ENCODE results near the gene PDZD2. TPM values are rescaled to one million over a fixed set of nuclear protein-coding genes. Genes with fewer than 3 reads are reported as not detected.

The PDZD2 gene
- polyA plus RNA-seq, 3 donors, result 0.10 TPM; not detected in 2

DNA sequence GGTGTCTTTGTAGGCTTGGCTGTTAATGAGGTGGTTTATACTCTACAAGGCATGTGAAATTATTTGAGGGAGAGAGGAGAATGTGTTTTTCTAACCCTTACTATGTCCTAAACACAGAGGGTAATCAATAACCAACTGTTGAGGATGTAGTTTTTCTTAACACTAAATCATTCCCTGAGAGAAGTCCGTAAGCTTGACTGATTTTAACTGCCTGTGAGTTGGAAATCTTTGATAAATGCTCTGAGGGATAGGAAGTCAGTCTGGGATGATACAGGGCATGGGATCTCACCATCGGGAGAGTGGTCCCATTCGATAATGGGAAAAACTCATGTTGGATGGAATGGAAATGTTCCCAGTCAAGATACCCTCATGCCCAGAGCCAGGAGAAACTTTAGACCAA, 249.6 kb downstream of the PDZD2 start:
- Histone ChIP-seq H3K27ac (ENCODE audit: low read depth in 1 of 2, low read length in 2 of 2) (no peak overlapping the region), H3K79me2 (ENCODE audit: insufficient read depth, low read length) (no peaks in the 10 kb centered on the region), H3K36me3 (replicated peaks in 1 of 2; ENCODE audit: control insufficient read depth in 1 of 2, insufficient read depth in 2 of 2, low read length in 2 of 2) (no peaks in the 10 kb centered on the region), H3K4me1 (ENCODE audit: control insufficient read depth in 1 of 2, insufficient read depth in 2 of 2, low read length in 2 of 2) (no peaks in the 10 kb centered on the region), H4K20me1 (ENCODE audit: insufficient read depth, low read length) (no peaks in the 10 kb centered on the region), H3K4me3 (replicated peaks in 1 of 3; ENCODE audit: low read depth in 2 of 3, low read length in 3 of 3) (no peak overlapping the region), H3K27me3 (ENCODE audit: control insufficient read depth in 2 of 2, insufficient read depth in 2 of 2, low read length in 2 of 2) (no peaks in the 10 kb centered on the region), H3K4me2 (replicated peaks; ENCODE audit: extremely low read depth, low read length, poor library complexity, severe bottlenecking) (no peak overlapping the region), H3K9me3 (replicated peaks in 1 of 2; ENCODE audit: control insufficient read depth in 1 of 2, insufficient read depth in 1 of 2, low read length in 2 of 2) (no peaks in the 10 kb centered on the region), H3K9ac (ENCODE audit: insufficient read depth, low read length, poor library complexity, severe bottlenecking) (no peak overlapping the region), H2AFZ (ENCODE audit: insufficient read depth, low read depth, low read length, poor library complexity, severe bottlenecking) (no peak overlapping the region)
- no peaks in the 10 kb centered on the region for H3K4me1 Mint-ChIP-seq
- H3K36me3 Mint-ChIP-seq, result no peaks in the 10 kb centered on the region
- no peak for DNase-seq
- WGBS (ENCODE audit: insufficient coverage), result no CpG with 5 or more reads among the region's 3 CpGs
- peaks cover 0 to 1% (median 1%) of the 10 kb centered on the region in 3 donors for H3K27me3 Mint-ChIP-seq (ENCODE audit: low read depth in 3 of 3)
- TF ChIP-seq, protein P1, sequence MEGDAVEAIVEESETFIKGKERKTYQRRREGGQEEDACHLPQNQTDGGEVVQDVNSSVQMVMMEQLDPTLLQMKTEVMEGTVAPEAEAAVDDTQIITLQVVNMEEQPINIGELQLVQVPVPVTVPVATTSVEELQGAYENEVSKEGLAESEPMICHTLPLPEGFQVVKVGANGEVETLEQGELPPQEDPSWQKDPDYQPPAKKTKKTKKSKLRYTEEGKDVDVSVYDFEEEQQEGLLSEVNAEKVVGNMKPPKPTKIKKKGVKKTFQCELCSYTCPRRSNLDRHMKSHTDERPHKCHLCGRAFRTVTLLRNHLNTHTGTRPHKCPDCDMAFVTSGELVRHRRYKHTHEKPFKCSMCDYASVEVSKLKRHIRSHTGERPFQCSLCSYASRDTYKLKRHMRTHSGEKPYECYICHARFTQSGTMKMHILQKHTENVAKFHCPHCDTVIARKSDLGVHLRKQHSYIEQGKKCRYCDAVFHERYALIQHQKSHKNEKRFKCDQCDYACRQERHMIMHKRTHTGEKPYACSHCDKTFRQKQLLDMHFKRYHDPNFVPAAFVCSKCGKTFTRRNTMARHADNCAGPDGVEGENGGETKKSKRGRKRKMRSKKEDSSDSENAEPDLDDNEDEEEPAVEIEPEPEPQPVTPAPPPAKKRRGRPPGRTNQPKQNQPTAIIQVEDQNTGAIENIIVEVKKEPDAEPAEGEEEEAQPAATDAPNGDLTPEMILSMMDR (IDR thresholded peaks at IDR 0.05), result no peak
- no peak overlapping the region for H3K27ac Mint-ChIP-seq
- H3K9me3 Mint-ChIP-seq, result peaks cover 0 to 3% (median 0%) of the 10 kb centered on the region in 7 donors
- no peak overlapping the region for H3K4me3 Mint-ChIP-seq
- intact Hi-C loops (cut with micrococcal nuclease), result no loop called here

DNA sequence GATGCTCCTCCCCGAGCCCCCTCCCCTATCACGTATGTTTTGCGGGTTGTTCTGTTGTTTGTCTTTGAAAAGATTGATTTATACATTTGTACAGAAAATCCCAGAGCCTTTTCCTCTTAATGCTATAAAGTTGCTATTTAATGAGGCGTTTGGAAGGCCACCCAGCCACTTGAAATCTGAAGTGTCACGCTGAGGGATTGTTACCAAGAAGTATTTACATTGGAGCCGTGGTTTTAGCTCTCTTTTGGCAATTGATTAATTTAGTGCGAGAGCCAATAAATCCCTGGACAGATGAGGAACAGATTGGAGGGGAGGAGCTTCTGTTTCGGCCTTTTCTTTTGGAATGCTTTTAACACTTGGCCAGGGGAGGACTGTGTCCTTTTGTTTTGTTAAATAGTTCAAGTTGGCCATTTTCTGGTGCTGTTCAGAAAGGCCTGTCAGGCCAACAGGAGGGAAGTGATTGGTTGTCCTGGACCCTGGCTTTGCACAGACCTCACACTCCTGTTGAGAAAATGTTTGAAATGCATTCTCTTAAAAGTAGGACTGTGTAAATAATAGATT, 250.2 kb downstream of the PDZD2 start:
- no peaks in the 10 kb centered on the region for H3K27me3 ChIP-seq (ENCODE audit: control insufficient read depth in 2 of 2, insufficient read depth in 2 of 2, low read length in 2 of 2)
- no peak for DNase-seq
- H3K27ac ChIP-seq (ENCODE audit: low read depth in 1 of 2, low read length in 2 of 2), result no peak overlapping the region
- Mint-ChIP-seq H3K27ac (no peak overlapping the region), H3K36me3 (no peaks in the 10 kb centered on the region), H3K27me3 (ENCODE audit: low read depth in 3 of 3) (peaks cover 0 to 1% (median 1%) of the 10 kb centered on the region in 3 donors), H3K4me3 (no peak overlapping the region), H3K4me1 (no peaks in the 10 kb centered on the region), H3K9me3 (peaks cover 0 to 3% (median 0%) of the 10 kb centered on the region in 7 donors)
- intact Hi-C loops (cut with micrococcal nuclease), result no loop called here
- H3K9ac ChIP-seq (ENCODE audit: insufficient read depth, low read length, poor library complexity, severe bottlenecking), result no peak overlapping the region
- TF ChIP-seq, protein P1 (IDR thresholded peaks at IDR 0.05), result no peak
- H3K4me2 ChIP-seq (replicated peaks; ENCODE audit: extremely low read depth, low read length, poor library complexity, severe bottlenecking), result no peak overlapping the region
- no peaks in the 10 kb centered on the region for H3K4me1 ChIP-seq (ENCODE audit: control insufficient read depth in 1 of 2, insufficient read depth in 2 of 2, low read length in 2 of 2)
- H3K9me3 ChIP-seq (replicated peaks in 1 of 2; ENCODE audit: control insufficient read depth in 1 of 2, insufficient read depth in 1 of 2, low read length in 2 of 2), result no peaks in the 10 kb centered on the region
- 96% methylated on average over 4 of the region's 8 CpGs for WGBS (ENCODE audit: insufficient coverage)
- no peak overlapping the region for H2AFZ ChIP-seq (ENCODE audit: insufficient read depth, low read depth, low read length, poor library complexity, severe bottlenecking)
- H3K4me3 ChIP-seq (replicated peaks in 1 of 3; ENCODE audit: low read depth in 2 of 3, low read length in 3 of 3), result no peak overlapping the region
- no peaks in the 10 kb centered on the region for H3K79me2 ChIP-seq (ENCODE audit: insufficient read depth, low read length)
- H3K36me3 ChIP-seq (replicated peaks in 1 of 2; ENCODE audit: control insufficient read depth in 1 of 2, insufficient read depth in 2 of 2, low read length in 2 of 2), result no peaks in the 10 kb centered on the region
- no peaks in the 10 kb centered on the region for H4K20me1 ChIP-seq (ENCODE audit: insufficient read depth, low read length)

Data from CD14-positive monocyte (primary cell).